GM18861 (cell line): Measurements from ENCODE around the gene LYST.

Experiments
- ATAC-seq: cut with Tn5 transposase; IDR thresholded peaks from one replicate; pipeline ENCODE4 v1.9.1; 2021; ENCODE audit not compliant: unreplicated experiment

Gene LYST

DNA sequence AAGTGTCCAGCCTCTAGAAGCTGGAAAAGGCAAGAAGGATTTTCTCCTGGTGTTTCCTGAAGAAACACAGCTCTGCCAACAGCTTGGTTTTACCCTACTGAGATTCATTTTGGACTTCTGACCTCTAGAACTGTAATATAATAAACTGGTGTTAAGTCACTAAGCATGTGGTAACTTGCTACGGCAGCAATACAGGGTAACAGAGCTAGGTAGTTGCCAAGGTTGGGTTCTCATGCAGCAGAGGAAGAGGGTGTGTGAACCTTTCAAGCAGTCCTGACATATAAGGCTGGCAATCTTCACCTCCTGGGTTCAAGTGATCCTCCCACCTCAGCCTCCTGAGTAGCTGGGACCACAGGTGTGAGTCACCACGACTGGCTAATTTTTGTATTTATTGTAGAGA is 253.1 kb downstream of the LYST start:
- ATAC-seq: no peak

- no peak for ATAC-seq
Measured at GRCh38 chr1:235612761-235613160, 253.9 kb downstream of the LYST start.
